DMS114 treated with DMSO at 0.1 percent for 48 hours (cell line): ENCODE data around the gene PREX1.
"Not testable (repeated sequence)": the region's sequence is repeated elsewhere in the genome, so short reads cannot be mapped to it uniquely, and the experiment has no call there.

Experiments used
- DNase-seq: peaks from one replicate; lab custom pipeline; 2025; ENCODE audit not compliant: unreplicated experiment; lab: John Stamatoyannopoulos, UW

Gene PREX1

DNA sequence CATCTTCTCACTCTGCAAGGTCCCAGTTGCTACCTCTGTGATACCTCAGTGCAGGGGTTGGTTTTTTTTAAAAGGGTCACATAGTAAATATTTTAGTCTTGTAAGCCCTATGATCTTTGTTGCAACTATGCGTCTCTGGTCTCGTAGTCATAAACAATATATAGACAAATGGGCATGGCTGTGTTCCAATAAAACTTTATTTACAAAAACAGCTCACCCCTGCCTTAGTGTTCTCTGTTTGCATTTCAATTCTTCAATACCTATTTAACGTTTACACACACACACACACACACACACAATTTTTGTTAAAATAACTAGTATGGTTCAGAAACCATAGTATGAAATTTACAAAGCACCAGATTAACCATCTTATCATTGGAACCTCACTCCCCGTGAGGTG, 216.8 kb downstream of the PREX1 start:
- no peak for DNase-seq

DNA sequence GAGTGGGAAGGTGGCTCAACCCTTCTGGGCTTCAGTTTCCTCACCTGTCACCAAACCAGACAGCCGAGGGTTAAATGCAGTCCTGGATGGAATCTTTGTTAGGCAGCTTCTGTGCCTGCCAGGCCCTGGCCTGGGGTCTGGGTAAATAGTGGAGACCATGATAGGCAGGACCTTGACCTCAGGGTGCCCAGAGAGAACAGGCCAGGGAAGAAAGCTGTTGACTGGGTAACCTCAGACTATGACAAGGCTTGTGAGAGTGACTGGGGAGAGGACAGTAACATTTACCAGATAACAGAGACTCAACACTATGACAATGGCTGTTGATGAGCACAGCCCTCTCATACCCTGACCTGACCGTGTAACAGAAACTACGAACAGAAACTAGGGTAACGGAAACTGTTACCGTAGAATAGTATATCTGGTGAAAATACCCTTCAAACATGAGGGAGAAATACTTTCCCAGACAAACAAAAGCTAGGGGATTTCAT, 218.3 kb downstream of the PREX1 start:
- no peak for DNase-seq

DNA sequence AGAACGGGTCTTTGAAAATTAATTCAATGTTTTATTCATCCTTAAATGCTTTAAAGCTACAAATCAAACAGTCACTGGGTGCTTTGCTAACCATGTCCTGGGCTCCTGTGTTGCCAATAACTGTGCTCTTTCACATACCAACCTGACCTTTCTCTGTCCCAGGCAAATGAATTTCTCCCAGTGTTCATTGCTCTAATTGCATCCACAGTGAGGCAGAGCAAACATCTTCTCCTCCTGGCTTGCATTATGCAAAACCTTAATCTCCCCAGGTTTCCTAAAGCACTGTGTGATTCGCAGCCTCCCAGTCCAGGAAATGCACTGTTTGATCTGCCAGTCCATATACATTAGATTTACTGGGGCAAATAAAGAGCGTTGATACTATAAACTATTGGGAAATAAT, 219.0 kb downstream of the PREX1 start:
- DNase-seq, result no peak

DNA sequence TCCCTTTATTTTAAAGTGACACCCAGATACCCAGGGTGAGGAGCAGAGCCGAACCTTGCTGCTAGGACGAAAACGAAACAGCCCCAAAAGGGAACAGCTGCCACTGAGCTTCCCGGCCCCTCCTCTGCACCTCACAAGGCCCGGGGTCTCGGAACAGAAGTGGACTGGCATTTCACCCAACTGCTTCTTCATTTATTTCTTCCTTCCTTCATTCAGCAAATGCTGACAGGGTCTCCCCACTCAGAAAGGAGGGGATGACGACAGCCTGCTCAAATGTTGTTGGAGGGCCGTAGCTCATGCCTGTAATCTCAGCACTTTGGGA, 220.3 kb downstream of the PREX1 start:
- DNase-seq, result no peak

DNA sequence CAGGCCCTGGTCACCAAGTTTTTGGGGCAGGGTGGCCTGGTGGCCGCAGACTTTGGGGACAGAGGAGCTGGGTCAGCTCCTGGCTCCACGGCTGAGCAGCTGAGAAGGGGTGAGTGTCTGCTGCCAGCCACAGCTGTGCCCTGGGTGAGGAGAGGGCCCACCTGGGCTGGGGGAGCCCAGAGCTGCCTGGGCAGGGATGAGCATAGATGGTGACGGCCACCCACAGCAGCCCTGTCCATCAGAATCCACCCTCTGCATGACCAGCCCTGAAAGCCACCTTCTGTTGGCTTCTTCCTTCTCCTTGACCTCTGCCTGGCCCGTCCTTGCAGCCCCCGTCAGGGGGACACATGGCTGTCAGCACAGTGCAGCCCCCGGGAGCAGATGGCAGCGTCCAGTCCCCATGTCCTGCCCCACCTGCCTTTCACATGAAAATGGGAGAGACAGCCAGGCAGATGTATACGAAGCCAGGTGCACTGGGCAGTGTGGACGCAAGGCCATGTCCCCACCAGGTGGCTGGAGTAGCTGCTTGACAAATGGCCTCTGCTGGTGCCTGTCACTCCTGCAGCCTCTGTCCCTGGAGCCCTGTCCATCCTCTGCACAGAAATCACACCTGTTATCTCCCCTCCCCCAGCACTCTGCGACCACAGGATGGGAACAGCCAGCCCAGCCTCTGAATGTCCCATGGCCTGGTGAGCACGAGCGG, 220.8 kb downstream of the PREX1 start:
- DNase-seq, result no peak

DNA sequence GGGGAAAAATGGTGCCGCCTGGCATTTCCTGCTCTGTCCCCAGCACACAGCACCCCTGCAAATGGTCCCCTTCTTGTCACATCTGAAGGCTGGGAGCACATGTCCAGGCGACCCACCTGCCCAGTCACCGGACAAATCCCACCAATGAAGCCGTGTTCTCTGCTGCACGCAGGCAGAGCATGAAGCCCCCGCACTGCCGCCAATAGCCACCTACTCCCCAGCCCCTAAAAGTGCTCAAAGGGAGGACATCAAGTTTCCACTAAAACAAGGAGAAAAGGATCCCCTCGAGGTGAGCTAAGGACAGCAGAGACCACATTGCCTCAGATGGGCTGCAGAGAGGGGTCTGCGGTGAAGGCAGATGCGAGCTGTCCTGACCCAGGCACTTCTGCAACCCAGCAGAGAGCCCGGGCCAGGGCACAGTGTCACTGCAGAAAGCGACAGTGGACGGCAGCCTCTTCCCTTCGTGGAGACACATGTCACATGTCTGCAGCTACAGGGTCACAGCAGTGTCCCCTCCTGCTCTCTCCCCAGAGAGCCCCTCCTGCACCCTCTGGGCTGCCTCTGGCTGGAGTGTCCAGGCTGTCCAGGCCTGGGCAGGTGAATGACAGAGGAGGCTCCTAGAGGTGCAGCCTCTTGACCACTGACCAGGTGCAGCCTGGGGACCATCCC, 221.5 kb downstream of the PREX1 start:
- no peak for DNase-seq

DNA sequence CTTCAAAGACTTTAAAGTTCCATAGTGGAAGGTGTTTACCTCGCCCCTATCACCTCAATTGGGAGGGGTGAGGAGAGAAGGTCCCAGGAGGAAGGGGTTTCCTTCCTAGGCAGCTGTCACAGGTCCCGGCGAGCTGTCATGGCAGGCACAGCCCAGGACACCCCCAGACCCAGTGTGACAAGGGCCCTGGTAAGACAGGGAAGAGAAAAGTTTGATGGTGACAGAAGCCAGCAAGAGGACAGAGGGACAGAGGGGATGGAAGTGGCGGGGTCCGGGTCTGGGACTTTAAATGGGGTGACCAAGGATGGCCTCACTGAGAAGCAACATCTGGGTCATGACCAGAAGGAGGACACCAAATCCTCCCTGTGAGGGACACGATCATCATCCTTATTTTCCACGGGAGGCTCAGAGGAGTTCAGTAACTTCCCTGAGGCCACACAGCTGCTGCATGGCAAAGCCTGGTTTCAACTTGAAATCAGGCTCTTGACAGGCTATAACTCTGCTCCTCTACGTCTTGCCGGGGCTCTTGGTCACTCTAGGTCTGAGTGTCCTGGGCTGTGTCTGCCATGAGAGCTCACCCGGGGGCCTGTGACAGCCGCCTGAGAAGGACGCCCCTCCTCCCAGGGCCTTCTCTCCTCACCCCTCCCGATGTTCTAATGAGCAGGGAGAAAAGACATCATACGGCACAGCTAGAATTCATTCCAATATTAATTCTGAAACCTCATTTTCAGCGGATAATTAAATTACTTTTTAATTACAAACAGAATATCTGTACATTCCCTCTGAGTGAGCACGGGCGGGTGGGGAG, 222.2 kb downstream of the PREX1 start:
- no peak for DNase-seq

DNA sequence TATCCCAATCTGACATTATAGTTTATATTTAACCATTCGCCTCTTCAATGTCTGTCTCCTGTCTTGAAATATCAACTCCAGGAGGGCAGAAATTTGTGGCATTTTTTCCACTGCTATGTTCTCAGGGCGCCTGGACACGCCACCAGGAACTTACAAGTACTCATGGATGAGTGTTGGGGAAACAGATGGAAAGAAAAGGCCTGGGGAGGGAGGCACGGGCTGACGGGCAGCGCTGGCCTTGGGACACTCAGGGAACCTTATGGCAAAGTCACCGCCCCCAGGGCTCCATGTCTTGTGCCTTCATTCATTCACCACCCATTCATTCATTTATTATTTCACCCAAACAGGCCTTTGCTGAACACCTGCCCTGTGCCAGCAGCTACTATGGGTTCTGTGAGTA, 222.9 kb downstream of the PREX1 start:
- no peak for DNase-seq

DNA sequence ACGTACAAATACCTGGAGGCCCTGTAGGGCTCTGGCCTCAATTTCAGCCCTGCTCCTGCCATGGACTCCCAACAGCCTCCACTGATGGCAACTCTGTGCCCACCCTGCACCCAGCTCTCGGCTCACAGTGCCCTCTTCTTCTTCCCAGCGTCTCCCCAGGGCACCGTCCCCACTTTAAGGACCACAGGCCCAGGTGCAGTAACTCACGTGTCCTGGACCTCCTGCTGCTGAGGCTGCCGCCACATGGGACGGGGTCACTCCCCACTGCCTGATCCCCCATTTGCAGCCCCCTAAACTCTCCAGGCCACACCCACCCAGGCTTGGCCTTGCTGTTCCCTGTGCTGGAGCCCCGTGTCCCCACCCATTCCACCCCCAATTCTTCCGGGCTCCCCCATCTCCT, 223.4 kb downstream of the PREX1 start:
- no peak for DNase-seq

DNA sequence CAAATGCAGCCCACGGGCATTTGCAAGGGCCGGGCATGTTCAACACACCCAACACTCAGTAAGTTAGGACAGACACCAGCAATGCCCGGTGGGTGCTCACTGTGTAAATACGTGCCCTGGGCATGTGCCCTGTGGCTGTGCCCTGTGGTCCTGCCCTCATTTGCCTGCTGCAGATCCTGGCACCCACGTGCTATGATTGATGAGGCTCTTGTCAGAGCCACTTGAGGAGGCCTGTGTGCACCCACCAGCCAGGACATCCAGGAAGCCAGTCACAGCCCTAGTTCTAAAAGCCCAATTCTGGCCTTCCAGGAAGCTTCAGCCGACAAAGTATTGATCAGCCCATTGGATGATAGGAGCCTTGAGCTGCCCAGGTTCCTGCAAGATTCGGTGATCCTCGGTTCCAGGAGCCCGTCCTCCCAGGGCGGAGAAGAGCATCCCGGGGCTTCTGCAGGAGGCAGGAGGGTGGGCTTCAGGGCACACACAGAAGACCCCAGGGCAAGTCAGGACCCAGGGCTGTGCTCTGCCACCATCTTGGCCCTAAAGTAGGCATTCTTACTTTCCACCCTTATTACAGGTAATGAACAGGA, 223.9 kb downstream of the PREX1 start:
- DNase-seq, result no peak

DNA sequence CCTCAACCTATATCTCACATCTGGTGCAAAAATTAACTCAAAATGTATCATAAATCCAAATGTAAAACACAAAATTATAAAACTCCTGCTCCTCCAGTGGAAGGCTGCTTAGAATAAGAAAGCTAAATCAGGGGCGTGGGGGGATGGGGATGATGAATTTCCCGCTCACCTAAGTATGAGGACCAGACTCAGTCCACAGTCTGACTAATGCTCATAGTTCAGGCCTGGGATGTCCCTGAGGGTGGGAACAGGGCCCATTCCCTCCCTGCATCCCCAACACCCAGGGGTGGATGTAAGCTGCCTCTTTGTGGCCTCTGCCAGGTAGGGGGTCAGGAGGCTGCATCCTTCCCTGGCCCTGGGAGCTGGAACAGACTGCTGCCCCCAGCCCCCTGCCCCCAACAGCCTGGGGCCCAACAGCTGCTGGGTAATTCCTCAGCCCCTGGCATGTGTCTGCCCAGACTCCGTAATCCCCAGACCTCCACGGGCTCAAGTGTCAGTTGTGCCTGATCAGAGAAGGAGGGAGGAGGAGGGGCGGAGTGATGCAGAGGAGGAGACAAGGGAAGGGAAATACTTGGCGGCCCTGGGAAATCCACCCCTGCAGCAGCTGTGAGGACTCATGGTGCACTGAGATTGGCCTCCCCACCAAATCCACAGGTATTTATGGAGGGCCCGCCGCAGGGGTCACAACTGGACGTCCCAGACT, 224.5 kb downstream of the PREX1 start:
- no peak for DNase-seq

DNA sequence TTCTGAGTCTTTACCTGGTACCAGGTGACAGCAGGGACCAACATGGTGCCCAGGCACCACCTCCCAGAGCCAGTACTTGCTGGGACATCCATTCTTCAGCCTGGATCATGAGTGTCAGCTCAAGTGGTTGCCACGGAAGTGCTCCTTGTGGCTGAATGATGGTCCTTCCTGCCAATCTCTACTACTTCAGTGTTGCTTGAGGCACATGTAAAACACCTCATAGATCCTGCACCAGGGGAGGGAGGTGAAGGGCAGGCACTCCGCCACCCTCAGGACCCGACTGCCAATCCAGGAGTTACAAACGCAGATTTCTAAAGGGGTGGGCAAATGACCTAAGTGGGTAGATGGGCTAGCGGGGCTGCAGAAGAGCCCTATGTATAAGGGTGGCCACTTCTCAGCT, 226.0 kb downstream of the PREX1 start:
- no peak for DNase-seq

DNA sequence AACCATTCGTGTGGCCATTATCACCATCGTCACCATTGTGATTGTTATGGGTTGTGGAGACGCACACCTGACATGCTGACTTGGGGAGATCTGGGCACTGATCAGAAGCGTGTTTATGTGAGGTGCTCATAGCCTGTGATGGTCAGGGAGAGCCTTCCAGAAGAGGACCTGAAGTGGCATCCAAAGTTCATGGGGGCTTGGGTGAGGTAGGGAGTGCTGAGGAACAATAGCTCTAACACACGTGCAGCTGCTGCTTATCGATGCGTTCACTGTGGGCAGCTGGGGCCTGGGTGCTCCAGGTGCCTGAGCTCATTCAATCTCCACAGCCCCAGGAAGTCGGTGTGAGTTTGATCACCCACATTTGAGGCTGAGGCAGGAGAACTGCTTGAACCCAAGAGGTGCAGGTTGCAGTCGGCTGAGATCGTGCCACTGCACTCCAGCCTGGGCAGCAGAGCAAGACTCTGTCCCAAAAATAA, 227.3 kb downstream of the PREX1 start:
- DNase-seq, result no peak

DNA sequence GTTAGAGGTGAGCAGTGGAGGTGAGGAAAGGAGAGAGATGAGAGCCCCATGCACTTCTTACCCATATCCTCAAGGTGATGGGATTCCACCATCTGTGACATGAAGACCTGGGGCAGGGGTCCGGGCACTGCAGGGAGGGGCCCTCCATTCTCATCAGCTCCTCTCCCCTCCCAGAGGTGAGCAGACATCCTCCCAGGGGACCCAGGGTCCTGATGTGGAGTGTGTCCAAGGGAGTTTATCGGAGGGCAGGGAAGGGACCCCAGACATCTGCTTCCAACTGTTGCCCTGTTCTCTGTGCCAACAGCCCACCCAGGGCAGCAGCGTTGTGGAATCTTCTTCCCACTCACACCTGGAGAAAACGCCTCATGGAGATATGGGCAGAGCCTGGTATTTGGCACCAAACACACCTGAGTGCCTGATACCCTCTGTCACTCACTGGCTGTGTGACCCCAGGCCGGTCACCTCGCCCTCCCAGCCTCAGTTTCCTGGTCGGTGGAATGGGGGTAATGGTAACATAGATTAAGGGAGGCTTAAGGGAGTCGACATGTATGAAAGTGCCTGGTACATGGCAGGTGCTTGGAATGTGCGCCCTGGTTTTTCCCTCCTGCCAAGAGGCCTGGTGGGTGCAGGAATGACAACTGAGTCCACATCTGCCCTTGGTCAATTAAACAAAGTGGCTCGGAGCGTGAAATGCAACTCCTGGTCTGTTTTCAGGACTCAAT, 227.9 kb downstream of the PREX1 start:
- DNase-seq, result no peak

DNA sequence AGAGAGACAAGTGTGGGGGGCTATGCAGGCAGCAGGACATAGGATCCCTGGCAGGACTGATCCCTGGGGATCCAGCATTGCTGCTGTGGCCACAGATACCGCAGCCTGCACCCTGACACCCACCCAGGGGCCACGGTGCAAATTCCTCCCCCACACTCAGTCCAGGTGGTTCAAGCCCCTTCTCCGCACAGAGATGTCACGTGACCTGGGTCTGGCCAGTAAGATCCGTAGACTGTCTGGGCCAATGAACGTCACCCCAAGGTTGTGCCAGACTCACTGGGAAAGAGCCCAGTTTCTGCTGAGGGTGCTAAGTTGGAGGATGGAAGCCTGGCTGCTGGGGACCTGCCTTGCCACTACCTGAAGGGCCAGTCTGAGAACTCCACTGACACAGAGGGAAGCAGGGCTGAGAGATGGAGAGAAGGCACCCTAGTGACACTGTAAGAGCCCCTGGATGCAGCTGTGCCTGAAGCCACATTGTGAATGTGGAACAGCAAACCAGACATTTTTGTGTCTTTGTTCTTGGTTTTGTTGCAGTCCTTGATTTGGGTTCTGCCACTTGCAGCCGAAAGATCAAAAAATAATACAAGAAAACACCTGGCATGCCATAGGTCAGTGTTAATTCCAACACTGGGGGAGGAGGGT, 228.6 kb downstream of the PREX1 start:
- no peak for DNase-seq

DNA sequence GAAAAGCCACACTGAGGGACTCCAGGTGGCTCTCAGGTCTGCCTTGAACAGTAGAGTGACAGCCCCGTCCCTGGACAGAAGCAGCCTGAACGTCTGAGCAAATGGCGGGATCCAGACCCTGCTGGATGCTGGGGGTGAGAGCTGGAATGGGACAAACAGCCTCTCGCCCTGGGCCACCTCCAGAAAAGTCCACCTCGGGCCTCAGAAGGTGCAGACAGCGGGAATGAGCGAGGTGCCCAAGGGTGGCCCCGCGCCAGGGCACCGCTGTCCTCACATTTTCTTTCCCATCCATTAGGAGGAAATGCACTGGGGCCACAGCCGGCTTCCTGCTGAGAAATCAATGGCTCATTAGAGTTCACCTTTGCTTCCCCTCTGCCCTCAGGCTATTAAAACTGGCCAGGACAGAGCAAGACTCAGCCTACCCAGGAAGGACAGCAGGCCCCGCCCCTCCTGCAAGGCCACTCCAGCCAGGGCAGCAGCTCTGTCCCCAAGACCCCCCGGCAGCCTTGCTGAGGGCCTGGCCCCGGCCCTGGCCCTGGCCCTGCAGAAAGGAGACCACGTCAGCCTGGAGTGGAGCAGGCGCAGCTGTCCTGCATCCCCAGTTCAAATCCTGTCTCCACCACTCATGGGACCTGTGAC, 229.4 kb downstream of the PREX1 start:
- DNase-seq, result not testable (repeated sequence)

DNA sequence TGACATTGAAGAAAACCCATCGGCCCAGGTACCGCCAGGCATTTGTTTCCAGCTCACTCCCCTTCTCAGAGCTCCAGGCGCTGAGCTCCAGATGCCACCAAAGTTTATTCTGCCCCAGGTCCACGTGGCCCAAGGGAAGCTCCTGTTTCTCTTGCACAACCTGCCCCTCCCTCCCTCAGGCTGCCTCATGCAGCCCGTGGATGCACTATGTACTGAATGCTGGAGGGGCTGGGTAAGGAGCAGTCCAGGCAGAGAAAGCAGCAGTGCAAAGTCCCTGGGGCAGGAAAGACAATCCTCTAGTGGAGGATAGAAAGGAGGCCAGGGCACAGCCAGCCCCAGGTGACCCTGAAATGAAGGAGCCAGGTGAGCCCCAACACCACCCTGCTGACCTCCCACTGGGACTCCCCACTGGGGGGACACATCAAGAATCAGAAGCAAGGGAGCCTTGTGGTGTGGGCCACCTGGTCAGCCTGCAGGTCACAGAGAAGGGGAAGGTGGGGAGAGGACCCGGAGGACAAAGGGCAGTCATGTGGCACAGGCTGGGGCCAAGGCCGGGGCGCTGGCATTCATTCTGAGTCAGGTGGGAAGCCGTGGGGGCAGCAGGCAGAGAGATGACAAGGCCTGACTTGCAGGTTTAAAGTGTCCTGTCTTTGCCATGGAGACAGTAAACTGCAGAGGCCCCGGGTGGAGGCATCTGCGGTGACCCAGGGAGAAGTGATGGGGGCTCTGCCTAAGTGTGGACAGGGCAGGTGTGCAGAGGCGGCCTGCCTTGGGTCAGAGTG, 230.1 kb downstream of the PREX1 start:
- DNase-seq, result no peak

DNA sequence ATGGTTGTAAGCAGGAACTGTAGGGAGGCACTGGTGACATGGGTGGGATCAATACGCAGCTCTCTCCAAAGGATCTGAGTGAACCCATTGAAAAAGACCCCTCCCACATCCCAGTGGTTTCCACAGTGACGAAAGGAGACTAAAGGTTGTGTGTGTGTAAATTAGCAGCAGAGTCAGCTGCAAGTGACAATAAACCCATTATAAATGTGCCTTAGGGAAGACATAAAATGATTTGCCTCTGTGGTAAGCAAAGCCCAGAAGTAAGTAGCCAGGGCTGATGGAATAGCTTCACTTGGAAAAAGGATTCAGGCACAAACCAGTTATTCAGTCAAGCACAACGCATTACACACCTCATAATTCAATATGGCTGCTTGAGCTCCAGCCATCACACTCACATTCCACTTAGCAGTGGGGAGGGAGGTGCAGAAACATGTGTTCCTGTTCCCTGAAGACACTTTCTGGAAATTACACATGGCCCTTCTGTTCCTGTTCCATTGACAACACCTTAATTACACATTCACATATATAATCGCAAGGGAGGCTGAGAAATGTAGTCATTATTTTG, 231.4 kb downstream of the PREX1 start:
- no peak for DNase-seq
